HG03460 (cell line): ENCODE results near the gene IKBKE.
"Not testable (repeated sequence)": the region's sequence is repeated elsewhere in the genome, so short reads cannot be mapped to it uniquely, and the experiment has no call there.

ENCODE experiments used
- ATAC-seq: cut with Tn5 transposase; IDR thresholded peaks from one replicate; pipeline ENCODE4 v1.9.1; 2021; ENCODE audit not compliant: unreplicated experiment

IKBKE gene

DNA sequence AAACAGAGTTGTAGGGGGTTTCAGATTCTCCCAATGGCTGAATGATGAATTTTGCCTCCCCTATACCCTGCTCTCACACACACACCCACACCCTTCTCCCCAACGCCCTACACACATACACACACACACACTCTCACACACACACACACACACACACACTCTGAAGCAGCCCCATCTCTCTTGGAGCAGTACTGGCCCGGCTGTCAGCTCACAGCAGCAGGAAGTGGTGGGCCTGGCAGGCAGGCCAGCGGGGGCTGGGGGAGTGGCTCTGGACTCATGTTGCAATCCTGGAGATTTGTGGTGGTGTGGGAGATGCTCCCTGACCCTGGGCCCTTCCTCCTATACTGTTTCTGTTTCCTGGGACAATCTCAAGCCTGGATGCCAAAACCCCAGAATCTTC, 2.2 kb downstream of the IKBKE start:
- ATAC-seq = no peak

DNA sequence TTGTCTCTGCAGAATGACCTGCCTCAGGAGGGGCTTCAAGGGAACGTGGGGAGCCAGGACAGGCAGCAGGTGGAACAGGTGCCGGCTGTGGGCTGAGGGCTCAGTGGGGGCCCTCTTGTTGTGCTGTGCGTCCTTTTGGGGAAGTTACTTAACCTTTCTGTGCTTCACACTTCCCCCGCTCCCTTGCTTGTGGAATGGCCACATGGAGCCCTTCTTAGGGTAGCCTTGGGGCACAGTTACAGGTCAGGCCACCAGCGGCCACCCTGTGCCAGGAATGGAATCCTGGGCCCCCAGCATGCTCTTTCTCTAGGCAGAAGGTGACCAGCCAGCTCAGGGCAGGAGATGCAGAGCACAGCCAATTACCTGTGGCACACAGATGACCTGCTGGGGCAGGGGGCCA, 2.6 kb downstream of the IKBKE start:
- no peak for ATAC-seq

DNA sequence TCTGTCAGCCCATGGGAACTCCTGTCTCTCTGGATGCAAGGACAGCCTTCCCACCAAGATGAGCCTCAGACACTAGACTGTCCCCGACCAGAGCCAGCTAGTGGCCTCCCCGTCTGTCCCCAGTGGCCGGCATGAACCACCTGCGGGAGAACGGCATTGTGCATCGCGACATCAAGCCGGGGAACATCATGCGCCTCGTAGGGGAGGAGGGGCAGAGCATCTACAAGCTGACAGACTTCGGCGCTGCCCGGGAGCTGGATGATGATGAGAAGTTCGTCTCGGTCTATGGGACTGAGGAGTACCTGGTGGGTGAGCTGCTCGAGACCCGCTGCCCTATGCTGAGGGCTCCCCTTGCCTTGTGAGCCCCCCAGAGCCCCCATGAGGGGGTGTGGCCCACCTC, 5.8 kb downstream of the IKBKE start:
- ATAC-seq = no peak

DNA sequence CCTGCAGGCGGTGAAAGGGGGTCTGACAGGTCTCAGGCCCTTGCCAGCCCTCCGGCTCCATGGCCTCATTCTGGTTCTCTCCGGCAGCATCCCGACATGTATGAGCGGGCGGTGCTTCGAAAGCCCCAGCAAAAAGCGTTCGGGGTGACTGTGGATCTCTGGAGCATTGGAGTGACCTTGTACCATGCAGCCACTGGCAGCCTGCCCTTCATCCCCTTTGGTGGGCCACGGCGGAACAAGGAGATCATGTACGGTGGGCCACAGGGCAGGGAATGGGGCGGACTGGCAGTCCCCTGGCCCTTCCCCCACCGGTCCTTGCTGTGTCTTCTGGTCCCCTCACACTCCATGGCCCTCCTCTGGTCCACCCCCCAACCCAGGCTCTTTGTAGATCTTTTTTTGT, 6.3 kb downstream of the IKBKE start:
- no peak for ATAC-seq

DNA sequence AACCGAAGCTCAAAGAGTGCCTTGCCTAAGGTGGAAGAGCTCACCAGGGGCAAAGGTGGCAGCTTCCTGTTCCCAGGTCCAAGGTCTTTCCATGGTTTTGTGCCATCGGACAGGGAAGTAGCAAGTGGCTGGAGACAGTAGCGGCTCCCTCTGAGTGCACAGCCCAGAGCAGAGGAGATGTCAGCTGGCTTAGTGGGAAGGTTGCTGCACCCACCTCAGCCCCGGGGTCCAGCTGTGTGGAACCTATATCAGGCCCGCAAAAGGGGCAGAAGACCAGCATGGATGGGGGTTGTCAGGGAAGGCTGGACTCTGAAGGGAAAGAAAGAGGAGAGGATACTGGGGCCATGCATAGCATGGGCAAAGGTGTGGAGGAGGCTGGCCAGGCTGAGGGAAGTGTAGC, 6.8 kb downstream of the IKBKE start:
- ATAC-seq = no peak

DNA sequence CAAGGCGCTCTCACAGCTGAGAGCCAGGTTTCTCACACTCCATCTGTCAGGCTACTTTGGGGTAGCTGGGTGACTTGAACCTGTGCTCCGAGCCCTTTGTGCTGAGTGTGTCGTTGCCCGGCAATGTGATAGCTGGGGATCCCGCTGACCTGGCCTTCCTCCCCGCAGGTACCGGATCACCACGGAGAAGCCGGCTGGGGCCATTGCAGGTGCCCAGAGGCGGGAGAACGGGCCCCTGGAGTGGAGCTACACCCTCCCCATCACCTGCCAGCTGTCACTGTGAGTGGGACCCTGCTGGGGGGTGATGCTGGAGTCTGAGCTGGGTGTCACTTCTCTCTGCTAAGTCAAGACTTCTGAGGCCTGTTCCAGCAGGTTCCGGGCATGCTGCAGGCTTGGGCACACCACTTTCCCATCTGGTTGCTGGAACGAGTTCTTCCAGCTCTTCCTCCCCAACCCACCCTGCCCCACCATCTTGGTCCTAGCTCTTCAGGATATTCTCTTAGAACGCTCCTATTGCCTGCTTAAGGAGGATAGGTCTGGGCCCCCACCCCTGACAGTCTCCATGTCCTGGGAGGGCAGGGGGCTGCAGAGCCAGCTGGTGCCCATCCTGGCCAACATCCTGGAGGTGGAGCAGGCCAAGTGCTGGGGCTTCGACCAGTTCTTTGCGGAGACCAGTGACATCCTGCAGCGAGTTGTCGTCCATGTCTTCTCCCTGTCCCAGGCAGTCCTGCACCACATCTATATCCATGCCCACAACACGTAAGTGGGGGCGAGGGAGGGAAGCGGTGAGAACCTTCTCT, 7.5 kb downstream of the IKBKE start:
- ATAC-seq = no peak

DNA sequence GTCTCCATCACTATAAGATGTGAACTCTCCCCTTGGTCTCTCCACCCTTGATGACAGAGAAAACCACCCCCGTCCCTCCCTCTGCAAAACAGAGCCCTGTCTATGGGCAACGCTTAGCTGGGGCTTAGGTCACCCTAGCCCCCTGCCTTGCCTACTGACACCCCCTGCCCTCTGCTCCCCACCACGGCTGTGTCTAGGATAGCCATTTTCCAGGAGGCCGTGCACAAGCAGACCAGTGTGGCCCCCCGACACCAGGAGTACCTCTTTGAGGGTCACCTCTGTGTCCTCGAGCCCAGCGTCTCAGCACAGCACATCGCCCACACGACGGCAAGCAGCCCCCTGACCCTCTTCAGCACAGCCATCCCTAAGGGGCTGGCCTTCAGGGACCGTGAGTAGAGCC, 8.5 kb downstream of the IKBKE start:
- ATAC-seq = no peak

DNA sequence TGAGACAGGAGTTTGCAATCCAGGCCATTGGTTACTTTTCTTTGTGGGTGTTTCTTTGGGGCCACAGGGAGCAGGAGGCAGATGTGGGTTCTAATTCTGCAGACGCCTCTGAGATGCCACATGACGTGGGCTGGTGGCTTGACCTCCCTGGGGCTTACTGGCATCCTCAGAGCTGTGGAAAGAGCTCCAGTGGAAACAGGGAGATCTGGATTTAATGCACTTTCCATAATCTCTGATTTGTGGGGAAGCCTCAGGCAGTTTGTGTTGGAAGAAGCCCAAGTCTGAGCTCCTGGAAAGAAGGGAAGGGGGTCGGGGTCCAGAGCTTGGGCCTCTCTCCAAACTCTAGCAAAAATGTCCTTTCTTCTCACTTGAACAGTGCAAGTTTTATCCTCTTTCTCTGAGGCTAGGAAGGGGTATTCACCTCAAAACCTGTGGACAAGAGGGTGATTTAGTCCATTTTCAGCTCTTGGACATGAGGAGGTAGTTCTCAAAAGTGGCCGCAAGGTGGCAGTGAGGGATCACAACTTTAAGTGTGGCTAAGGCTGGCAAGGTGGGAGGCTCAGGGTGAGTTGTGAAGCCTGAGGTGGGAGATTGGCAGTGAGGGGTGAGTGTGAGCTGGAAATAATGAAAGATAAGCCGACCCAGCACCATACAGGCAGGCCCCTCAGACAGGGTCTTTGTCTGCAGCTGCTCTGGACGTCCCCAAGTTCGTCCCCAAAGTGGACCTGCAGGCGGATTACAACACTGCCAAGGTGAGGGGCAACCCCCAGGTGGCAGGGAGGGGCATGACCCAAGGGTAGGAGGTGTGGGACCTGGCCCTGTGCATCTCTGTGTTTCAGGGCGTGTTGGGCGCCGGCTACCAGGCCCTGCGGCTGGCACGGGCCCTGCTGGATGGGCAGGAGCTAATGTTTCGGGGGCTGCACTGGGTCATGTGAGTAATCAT, 9.2 kb downstream of the IKBKE start:
- no peak for ATAC-seq

DNA sequence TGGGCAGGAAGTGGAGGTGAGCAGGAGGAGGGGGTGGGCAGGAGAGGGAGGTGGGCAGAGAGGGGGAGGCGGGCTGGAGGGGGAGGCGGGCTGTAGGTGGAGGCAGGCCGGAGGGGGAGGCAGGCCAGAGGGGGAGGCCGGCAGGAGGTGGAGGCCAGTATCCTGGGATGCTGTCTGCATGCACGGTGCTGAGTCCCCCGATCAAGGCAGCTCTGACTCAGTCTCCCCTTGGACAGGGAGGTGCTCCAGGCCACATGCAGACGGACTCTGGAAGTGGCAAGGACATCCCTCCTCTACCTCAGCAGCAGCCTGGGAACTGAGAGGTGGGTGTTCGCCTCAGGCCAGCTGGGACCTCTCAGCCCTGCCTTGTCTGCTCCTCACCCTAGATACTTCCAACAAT, 9.9 kb downstream of the IKBKE start:
- no peak for ATAC-seq

DNA sequence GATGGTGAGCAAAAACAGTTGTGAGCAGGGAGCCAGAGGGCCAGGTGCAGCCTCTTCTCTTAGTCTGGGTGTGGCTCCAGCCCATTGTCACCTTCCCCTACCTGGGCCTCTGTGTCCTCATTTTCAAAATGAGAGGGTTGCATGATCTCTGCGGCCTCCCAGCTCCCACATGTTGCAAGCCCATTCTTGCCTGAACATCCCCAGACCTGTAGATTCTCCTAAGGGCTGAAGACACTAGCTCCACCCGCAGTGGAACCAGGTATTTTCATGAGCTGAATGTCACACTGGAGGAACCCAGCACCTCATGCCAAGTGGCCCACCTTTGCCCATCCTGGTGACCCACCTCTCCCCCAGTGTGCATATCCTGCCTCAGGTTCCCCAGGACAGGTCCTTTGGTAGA, 12.3 kb downstream of the IKBKE start:
- ATAC-seq = no peak

DNA sequence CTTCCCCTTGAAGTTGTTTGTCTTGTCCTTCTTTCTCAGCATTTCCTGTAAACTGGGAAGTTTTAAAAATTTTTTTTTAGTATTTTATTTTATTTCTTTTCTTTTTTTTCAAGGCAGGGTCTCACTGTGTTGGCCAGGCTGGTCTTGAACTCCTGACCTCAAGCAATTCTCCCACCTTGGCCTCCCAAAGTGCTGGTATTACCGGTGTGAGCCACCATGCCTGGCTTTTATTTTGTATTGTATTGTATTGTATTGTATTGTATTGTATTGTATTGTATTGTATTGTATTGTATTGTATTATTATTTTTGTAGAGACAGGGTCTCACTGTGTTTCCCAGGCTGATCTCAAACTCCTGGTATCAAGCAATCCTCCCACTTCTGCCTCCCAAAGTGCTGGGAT, 13.6 kb downstream of the IKBKE start:
- ATAC-seq = not testable (repeated sequence)

DNA sequence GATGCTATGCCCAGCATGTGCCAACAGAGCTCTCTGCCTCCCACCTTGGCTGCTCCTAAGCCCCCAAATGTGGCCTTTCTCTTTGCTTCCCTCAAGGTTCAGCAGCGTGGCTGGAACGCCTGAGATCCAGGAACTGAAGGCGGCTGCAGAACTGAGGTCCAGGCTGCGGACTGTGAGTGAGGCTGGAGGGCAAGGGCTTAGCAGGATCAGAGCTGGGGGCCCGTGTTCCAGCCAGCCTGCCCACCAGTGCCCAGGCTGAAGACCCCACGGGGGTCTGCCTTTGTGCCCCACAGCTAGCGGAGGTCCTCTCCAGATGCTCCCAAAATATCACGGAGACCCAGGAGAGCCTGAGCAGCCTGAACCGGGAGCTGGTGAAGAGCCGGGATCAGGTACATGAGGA, 14.6 kb downstream of the IKBKE start:
- ATAC-seq = no peak

DNA sequence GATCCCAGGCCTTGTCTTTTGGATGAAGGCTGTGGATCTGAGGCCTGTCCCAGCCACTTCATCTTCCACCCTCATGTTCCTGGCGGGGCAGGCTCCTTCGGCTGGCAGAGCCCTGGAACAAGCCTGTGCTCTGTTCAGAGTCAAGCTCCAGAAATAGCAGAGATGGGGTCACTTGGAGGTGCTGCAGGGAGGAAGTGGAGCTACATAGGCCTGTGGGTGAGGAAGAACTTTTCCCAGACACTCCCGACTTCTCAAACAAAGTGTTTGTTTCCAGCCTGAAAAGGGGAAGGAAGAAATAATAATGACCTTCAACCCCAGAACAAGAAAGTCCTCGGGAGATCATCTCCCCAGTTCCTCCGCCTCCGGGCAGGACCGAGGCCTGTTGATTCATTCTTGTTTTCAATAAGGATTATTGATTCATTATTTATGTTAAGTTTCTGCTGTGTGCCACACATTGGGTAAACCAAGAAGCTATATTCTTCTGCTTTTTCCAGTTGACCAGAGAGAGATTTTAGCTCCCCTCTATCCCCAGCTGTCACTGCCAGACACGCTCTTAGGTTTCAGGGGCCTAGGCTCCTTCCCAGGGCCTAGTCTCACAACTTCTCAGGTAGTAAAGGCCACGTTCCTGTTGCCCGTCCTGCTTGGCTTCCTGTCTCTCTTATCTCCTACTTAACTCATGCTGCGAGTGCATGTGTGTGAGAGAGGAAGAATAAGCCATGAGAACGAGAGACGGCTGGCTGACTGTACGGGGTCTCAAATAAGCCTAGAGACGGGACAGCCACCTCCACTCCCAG, 16.9 kb downstream of the IKBKE start:
- no peak for ATAC-seq

DNA sequence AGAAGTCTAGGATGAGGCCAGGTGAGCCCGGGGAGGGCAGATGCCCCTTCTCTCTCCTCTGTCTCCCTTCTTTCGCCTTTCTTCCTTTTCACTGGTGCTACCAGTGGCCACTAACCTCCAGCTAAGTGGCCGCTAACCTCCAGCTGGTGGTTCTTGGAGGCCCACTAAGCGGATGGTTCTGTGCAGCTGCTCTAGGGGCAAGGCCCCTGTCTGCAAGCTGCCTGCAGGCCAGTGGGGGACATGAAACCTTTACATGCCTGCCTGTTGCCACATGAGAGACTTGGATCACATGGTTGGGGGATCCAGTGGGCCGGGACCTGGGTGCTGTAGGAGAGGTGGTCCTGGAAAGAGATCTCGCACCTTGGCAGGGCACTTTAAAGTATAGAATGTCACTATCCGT, 17.7 kb downstream of the IKBKE start:
- no peak for ATAC-seq

DNA sequence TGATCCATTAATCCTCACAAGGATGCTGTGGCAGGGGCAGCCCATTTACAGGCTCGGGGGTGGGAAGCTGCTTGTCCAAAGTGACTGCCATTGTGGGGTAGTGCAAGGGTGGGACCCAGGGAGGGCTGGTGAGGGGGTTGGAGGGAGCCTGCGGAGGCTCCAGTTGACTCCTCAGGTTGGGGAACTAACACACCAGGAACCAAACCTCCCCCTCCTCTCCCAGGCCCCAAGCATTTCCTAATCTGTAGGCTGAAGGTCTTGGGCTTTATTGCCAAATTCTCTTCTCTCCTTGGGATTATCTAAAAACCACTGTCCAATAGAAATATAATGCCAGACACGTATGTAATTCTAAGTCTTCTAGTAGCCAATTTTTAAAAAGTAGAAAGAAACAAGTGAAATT, 18.2 kb downstream of the IKBKE start:
- no peak for ATAC-seq

DNA sequence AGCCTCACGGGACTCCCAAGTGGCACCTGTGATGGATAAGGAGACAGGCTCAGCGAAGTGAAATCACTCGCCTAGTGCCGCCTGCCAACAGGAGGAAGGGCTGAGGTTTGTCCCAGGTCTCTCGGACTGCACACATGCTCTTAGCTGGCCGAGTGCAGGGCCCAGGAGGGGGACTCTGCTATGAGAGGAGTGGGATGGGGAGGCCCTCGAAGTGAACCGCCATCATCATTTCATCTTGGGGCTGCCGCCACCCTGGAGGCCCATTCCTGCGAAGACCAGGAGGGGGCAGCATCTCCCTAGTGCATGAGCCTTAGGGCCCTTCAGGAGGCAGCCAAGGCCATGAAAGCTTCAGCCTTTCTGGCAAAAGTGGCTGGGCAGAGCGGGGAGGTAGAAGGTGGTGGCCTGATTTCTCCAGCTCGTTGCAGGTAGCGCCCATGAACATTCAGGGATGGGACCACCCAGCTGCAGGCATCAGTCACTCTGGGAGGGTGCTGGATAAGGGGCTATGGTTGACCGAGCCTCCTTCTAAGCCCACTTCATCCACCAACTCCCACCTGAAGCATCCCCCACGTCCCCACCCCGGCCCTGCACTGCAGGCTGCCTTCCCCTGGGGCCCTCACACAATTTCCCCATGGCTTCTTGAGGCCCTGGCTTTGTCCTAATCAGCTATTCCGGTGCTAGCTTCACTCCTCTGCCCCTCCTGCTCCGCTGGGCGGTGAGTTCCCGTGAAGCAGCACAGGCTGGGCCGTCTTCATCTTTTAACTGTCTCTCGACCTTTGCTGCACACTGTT, 19.9 kb downstream of the IKBKE start:
- ATAC-seq = no peak

DNA sequence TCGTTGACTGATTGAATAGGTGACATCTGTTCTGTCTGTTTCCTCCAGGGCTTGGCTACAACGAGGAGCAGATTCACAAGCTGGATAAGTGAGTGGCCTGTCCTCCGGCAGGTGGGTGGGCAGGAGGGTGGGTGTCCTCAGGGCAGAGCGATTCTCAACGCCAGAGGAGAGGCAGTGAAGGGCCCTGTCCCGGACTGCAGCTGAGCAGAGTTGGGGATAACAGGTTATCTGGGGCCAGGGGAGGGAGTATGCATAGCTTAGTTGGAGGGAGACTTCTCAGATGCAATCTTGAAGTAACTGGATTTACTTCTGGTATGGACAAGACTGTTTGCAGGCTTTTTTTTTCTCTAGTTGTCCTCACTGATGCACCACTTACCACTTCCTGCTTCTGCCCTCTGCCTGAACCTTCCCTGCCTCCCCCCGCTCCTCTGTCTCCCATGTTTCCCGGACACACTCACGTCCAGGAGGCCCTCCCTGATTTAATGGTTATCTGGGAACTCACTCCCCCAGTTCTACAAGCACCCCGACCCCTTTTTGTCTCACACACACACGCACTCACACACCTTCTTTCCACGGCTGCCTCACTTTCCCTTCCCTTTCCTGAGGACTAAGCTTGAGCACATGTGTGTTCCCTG, 20.6 kb downstream of the IKBKE start:
- ATAC-seq = no peak

DNA sequence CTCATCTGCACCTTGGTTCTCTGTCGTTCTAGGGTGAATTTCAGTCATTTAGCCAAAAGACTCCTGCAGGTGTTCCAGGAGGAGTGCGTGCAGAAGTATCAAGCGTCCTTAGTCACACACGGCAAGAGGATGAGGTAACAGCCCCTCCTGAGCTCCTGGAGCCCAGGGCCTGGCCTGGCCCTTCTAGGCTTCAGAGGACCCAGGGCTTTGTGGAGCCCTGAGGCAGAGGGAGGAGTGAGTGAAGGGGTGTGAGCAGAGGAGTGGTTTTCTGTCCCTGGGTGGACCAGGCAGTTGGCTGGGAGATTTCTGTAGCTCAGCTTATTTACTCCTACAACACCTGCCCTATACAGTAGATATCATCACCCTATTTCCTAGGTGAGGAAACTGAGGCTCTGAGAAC, 21.3 kb downstream of the IKBKE start:
- no peak for ATAC-seq

DNA sequence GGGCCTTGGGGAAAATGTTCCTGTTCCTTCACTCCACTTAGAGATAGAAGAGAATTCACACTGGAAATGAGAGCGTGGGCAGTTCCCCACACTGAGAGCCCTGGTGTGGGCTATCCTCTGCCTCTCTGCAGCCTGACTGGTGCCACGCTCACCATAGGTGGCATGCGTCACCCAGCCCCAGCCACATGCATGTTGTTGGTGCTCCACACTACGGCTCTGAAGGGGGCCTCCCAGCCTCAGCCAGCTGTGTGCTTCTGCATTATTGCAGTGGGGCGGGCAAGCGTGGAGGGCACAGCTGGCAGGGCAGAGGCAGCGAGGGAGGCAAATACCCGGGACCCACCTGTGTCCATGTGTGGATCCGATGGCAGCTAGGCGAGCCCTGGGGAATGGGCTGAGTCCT, 22.3 kb downstream of the IKBKE start:
- no peak for ATAC-seq

DNA sequence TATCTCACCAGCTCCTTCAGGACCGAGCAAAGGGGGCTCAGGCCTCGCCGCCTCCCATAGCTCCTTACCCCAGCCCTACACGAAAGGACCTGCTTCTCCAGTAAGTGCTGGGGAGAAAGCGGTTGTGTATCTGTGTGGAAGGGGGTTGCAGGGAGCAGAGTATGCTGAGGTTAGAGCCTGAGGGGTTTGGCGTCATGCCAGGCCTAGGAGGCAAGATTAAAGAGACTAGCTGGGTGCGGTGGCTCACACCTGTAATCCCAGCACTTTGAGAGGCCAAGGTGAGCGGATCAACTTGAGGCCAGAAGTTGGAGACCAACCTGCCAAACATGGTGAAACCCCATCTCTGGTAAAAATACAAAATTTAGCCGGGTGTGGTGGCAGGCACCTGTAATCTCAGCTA, 23.0 kb downstream of the IKBKE start:
- no peak for ATAC-seq
